ENCODE data around the gene SLC45A3. TPM values are rescaled to one million over a fixed set of nuclear protein-coding genes. Genes with fewer than 3 reads are reported as not detected.

Gene SLC45A3
- total RNA-seq, 2 experiments from 2014 or later = 0.15 to 0.26 TPM

- H3K9me3 Mint-ChIP-seq = no peaks in the 10 kb centered on the region
- H3K4me3 Mint-ChIP-seq = peak overlapping the region; percentile 78
- H3K4me1 Mint-ChIP-seq (ENCODE audit: low read depth) = peaks cover 49% of the 10 kb centered on the region
- H3K27ac Mint-ChIP-seq = peak overlapping the region; percentile 92
- intact Hi-C loops (cut with micrococcal nuclease) = loop anchor here (1.0 to 5.0 kb wide), 10 partner anchors 14 to 927 kb away; partner anchors contain the start of genes NUCKS1 and SLC41A1
- H3K36me3 Mint-ChIP-seq (ENCODE audit: low read depth) = peaks cover 17% of the 10 kb centered on the region
- H3K27me3 Mint-ChIP-seq (ENCODE audit: low read depth) = no peaks in the 10 kb centered on the region
- CTCF ChIA-PET = interaction anchor here (0.6 to 9.5 kb wide), 3 partner anchors 28 to 141 kb away, joined by 3 to 262 read pairs (median 3); no protein-coding TSS in a partner anchor
- no peak for DNase-seq
These were observed 49.7 kb downstream of the SLC45A3 start for GRCh38 chr1:205630651-205631009.

- Mint-ChIP-seq H3K9me3 (no peaks in the 10 kb centered on the region), H3K27me3 (ENCODE audit: low read depth) (no peaks in the 10 kb centered on the region), H3K36me3 (ENCODE audit: low read depth) (peaks cover 17% of the 10 kb centered on the region), H3K27ac (peak overlapping the region; percentile 92), H3K4me3 (peak overlapping the region; percentile 78), H3K4me1 (ENCODE audit: low read depth) (peaks cover 50% of the 10 kb centered on the region)
- DNase-seq = peak; percentile 16
- CTCF ChIA-PET = interaction anchor here (0.9 to 9.5 kb wide), 3 partner anchors 17 to 142 kb away, joined by 3 to 262 read pairs (median 3); no protein-coding TSS in a partner anchor
- intact Hi-C loops (cut with micrococcal nuclease) = loop anchor here (2.0 to 5.0 kb wide), 4 partner anchors 29 to 927 kb away; no protein-coding TSS in a partner anchor
These were observed 50.1 kb downstream of the SLC45A3 start for GRCh38 chr1:205630241-205630640.

GRCh38 chr1:205629751-205630150, 50.6 kb downstream of the SLC45A3 start:
- CTCF ChIA-PET = interaction anchor here (0.5 to 9.5 kb wide), 6 partner anchors 13 to 348 kb away, joined by 3 to 262 read pairs (median 4); no protein-coding TSS in a partner anchor
- peak; percentile 8 for DNase-seq
- Mint-ChIP-seq H3K4me3 (peak overlapping the region; percentile 78), H3K27ac (peak overlapping the region; percentile 92), H3K4me1 (ENCODE audit: low read depth) (peaks cover 55% of the 10 kb centered on the region), H3K9me3 (no peaks in the 10 kb centered on the region), H3K27me3 (ENCODE audit: low read depth) (no peaks in the 10 kb centered on the region), H3K36me3 (ENCODE audit: low read depth) (peaks cover 17% of the 10 kb centered on the region)
- intact Hi-C loops (cut with micrococcal nuclease) = loop anchor here (2.0 to 5.0 kb wide), 4 partner anchors 29 to 928 kb away; no protein-coding TSS in a partner anchor

- Mint-ChIP-seq H3K9me3 (no peaks in the 10 kb centered on the region), H3K27ac (peak overlapping the region; percentile 69), H3K4me3 (no peak overlapping the region), H3K27me3 (ENCODE audit: low read depth) (no peaks in the 10 kb centered on the region), H3K4me1 (ENCODE audit: low read depth) (peaks cover 64% of the 10 kb centered on the region), H3K36me3 (ENCODE audit: low read depth) (peaks cover 23% of the 10 kb centered on the region)
- no peak for DNase-seq
- CTCF ChIA-PET = interaction anchor here (1.6 kb wide), 1 partner anchor 30 kb away, joined by 7 read pairs; no protein-coding TSS in a partner anchor
- intact Hi-C loops (cut with micrococcal nuclease) = no loop called here
These were observed 52.4 kb downstream of the SLC45A3 start for GRCh38 chr1:205627956-205628355.

- Mint-ChIP-seq H3K36me3 (ENCODE audit: low read depth) (peaks cover 28% of the 10 kb centered on the region), H3K4me1 (ENCODE audit: low read depth) (peaks cover 61% of the 10 kb centered on the region), H3K27me3 (ENCODE audit: low read depth) (no peaks in the 10 kb centered on the region), H3K9me3 (no peaks in the 10 kb centered on the region), H3K4me3 (peak overlapping the region; percentile 17), H3K27ac (peak overlapping the region; percentile 79)
- no peak for DNase-seq
- intact Hi-C loops (cut with micrococcal nuclease) = no loop called here
- CTCF ChIA-PET = no interaction called here
These were observed 54.1 kb downstream of the SLC45A3 start for GRCh38 chr1:205626216-205626615.

- no peak for DNase-seq
- Mint-ChIP-seq H3K4me3 (no peak overlapping the region), H3K27ac (no peak overlapping the region), H3K36me3 (ENCODE audit: low read depth) (peaks cover 35% of the 10 kb centered on the region), H3K4me1 (ENCODE audit: low read depth) (peaks cover 48% of the 10 kb centered on the region), H3K27me3 (ENCODE audit: low read depth) (no peaks in the 10 kb centered on the region), H3K9me3 (no peaks in the 10 kb centered on the region)
- intact Hi-C loops (cut with micrococcal nuclease) = no loop called here
- CTCF ChIA-PET = interaction anchor here (0.6 to 2.3 kb wide), 6 partner anchors 23 to 355 kb away, joined by 3 to 9 read pairs (median 6); no protein-coding TSS in a partner anchor
These were observed 56.7 kb downstream of the SLC45A3 start for GRCh38 chr1:205623646-205624045.

GRCh38 chr1:205620269-205620668, 60.0 kb downstream of the SLC45A3 start:
- Mint-ChIP-seq H3K4me3 (no peak overlapping the region), H3K27ac (no peak overlapping the region)

GRCh38 chr1:205619376-205619775, 60.9 kb downstream of the SLC45A3 start:
- peaks cover 30% of the 10 kb centered on the region for H3K4me1 Mint-ChIP-seq (ENCODE audit: low read depth)
- H3K36me3 Mint-ChIP-seq (ENCODE audit: low read depth) = peaks cover 38% of the 10 kb centered on the region
- no peak overlapping the region for H3K27ac Mint-ChIP-seq
- H3K27me3 Mint-ChIP-seq (ENCODE audit: low read depth) = no peaks in the 10 kb centered on the region
- no peak overlapping the region for H3K4me3 Mint-ChIP-seq
- CTCF ChIA-PET = interaction anchor here (1.4 kb wide), 1 partner anchor 19 kb away, joined by 3 read pairs; no protein-coding TSS in a partner anchor
- DNase-seq = no peak
- H3K9me3 Mint-ChIP-seq = no peaks in the 10 kb centered on the region
- intact Hi-C loops (cut with micrococcal nuclease) = no loop called here

More at GRCh38 chr1:205620269-205620668, 60.0 kb downstream of the SLC45A3 start:
- Mint-ChIP-seq H3K9me3 (no peaks in the 10 kb centered on the region), H3K27me3 (ENCODE audit: low read depth) (no peaks in the 10 kb centered on the region), H3K36me3 (ENCODE audit: low read depth) (peaks cover 32% of the 10 kb centered on the region), H3K4me1 (ENCODE audit: low read depth) (peaks cover 35% of the 10 kb centered on the region)
- no peak for DNase-seq
- CTCF ChIA-PET = no interaction called here
- intact Hi-C loops (cut with micrococcal nuclease) = no loop called here

- H3K4me3 Mint-ChIP-seq = no peak overlapping the region
- no peaks in the 10 kb centered on the region for H3K27me3 Mint-ChIP-seq (ENCODE audit: low read depth)
- no peaks in the 10 kb centered on the region for H3K9me3 Mint-ChIP-seq
- H3K27ac Mint-ChIP-seq = peak overlapping the region; percentile 74
- no peak for DNase-seq
- peaks cover 40% of the 10 kb centered on the region for H3K4me1 Mint-ChIP-seq (ENCODE audit: low read depth)
- intact Hi-C loops (cut with micrococcal nuclease) = loop anchor here (1.0 to 2.0 kb wide), 2 partner anchors 15 to 16 kb away; no protein-coding TSS in a partner anchor
- CTCF ChIA-PET = interaction anchor here (0.7 kb wide), 1 partner anchor 13 kb away, joined by 4 read pairs; no protein-coding TSS in a partner anchor
- peaks cover 43% of the 10 kb centered on the region for H3K36me3 Mint-ChIP-seq (ENCODE audit: low read depth)
These were observed 63.6 kb downstream of the SLC45A3 start for GRCh38 chr1:205616563-205617293.

- intact Hi-C loops (cut with micrococcal nuclease) = loop anchor here (1.0 to 2.0 kb wide), 2 partner anchors 15 to 16 kb away; no protein-coding TSS in a partner anchor
- DNase-seq = no peak
- Mint-ChIP-seq H3K4me1 (ENCODE audit: low read depth) (peaks cover 48% of the 10 kb centered on the region), H3K27me3 (ENCODE audit: low read depth) (no peaks in the 10 kb centered on the region), H3K4me3 (no peak overlapping the region), H3K36me3 (ENCODE audit: low read depth) (peaks cover 42% of the 10 kb centered on the region), H3K9me3 (no peaks in the 10 kb centered on the region), H3K27ac (no peak overlapping the region)
- CTCF ChIA-PET = interaction anchor here (0.7 to 1.0 kb wide), 2 partner anchors 24 to 74 kb away, joined by 3 read pairs; no protein-coding TSS in a partner anchor
These were observed 64.5 kb downstream of the SLC45A3 start for GRCh38 chr1:205615789-205616188.

- no peak for DNase-seq
- Mint-ChIP-seq H3K4me1 (ENCODE audit: low read depth) (peaks cover 59% of the 10 kb centered on the region), H3K9me3 (no peaks in the 10 kb centered on the region), H3K27me3 (ENCODE audit: low read depth) (no peaks in the 10 kb centered on the region), H3K27ac (no peak overlapping the region), H3K36me3 (ENCODE audit: low read depth) (peaks cover 41% of the 10 kb centered on the region), H3K4me3 (no peak overlapping the region)
- CTCF ChIA-PET = interaction anchor here (0.7 to 1.6 kb wide), 7 partner anchors 13 to 339 kb away, joined by 3 to 5 read pairs (median 4); no protein-coding TSS in a partner anchor
- intact Hi-C loops (cut with micrococcal nuclease) = no loop called here
These were observed 66.4 kb downstream of the SLC45A3 start for GRCh38 chr1:205613854-205614412.

- H3K36me3 Mint-ChIP-seq (ENCODE audit: low read depth) = peaks cover 39% of the 10 kb centered on the region
- H3K27ac Mint-ChIP-seq = no peak overlapping the region
- H3K4me3 Mint-ChIP-seq = no peak overlapping the region
- no peaks in the 10 kb centered on the region for H3K27me3 Mint-ChIP-seq (ENCODE audit: low read depth)
- CTCF ChIA-PET = interaction anchor here (1.2 to 2.0 kb wide), 3 partner anchors 17 to 47 kb away, joined by 3 to 9 read pairs (median 4); no protein-coding TSS in a partner anchor
- intact Hi-C loops (cut with micrococcal nuclease) = no loop called here
- no peaks in the 10 kb centered on the region for H3K9me3 Mint-ChIP-seq
- no peak for DNase-seq
- H3K4me1 Mint-ChIP-seq (ENCODE audit: low read depth) = peaks cover 62% of the 10 kb centered on the region
These were observed 67.8 kb downstream of the SLC45A3 start for GRCh38 chr1:205612556-205612955.
